Nephron (organoid): ENCODE measurements around the gene CCM2L.

Experiments used
- H3K27ac Mint-ChIP-seq, 3 experiments: 2 replicates each; pipeline ENCODE4 v1.8.0; 2020; ENCODE audit warnings: mixed read lengths in 3 of 3, mild to moderate bottlenecking in 2 of 3, moderate library complexity in 1 of 3
- H3K27me3 Mint-ChIP-seq: 2 replicates; pipeline ENCODE4 v1.8.0; 2021; ENCODE audit warnings: low read depth, mild to moderate bottlenecking, moderate library complexity, mixed read lengths
- H3K36me3 Mint-ChIP-seq: 2 replicates; pipeline ENCODE4 v1.8.0; 2020; ENCODE audit warnings: low read depth, mixed read lengths
- H3K4me1 Mint-ChIP-seq: 2 replicates; pipeline ENCODE4 v1.8.0; 2020; ENCODE audit warnings: mixed read lengths
- H3K4me3 Mint-ChIP-seq, 3 experiments: 2 replicates each; pipeline ENCODE4 v1.8.0; 2020; ENCODE audit warnings: mild to moderate bottlenecking in 3 of 3, mixed read lengths in 3 of 3, moderate library complexity in 2 of 3
- H3K9me3 Mint-ChIP-seq: 2 replicates; pipeline ENCODE4 v1.8.0; 2020; ENCODE audit warnings: mixed read lengths
- CTCF ChIP-seq, 3 experiments: fragments of 200-600 bp; sonication (generic); IDR thresholded peaks; one replicate each; pipeline ENCODE4 v1.5.0; 2021; ENCODE audit warnings: antibody characterized with exemption in 3 of 3; ENCODE audit not compliant: unreplicated experiment in 3 of 3

CCM2L gene

DNA sequence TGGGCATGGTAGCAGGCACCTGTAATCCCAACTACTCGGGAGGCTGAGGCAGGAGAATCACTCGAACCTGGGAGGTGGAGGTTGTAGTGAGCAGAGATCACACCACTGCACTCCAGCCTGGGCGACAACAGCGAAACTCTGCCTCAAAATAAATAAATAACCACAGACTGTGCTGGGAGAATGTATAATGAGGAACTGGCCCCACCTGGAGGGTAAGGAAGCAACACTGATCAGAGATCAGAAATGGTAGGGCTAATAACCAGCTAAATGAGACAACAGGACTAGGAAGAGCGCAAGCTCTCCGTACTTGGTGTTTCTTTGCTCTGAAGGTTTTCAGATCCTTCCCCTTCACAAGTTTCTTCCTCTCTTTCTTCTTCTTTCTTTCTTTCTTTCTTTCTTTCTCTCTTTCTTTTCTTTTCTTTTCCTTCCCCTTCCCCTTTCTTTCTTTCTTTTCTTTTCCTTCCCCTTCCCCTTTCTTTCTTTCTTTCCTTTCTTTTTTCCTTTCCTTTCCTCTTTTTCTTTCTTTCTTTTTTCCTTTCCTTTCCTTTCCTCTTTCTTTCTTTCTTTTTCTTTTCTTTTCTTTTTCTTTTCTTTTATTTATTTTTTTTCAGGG is 14.6 kb downstream of the CCM2L start:
- Mint-ChIP-seq H3K27ac (no peak overlapping the region), H3K27me3 (peaks cover 39% of the 10 kb centered on the region), H3K4me3 (no peak overlapping the region), H3K4me1 (peaks cover 13% of the 10 kb centered on the region), H3K36me3 (no peaks in the 10 kb centered on the region), H3K9me3 (no peaks in the 10 kb centered on the region)
- TF ChIP-seq CTCF (IDR thresholded peaks at IDR 0.05; ENCODE audit: unreplicated experiment in 3 of 3), result no peak

GRCh38 chr20:32027643-32028042 is 17.4 kb downstream of the CCM2L start:
- peaks cover 6% of the 10 kb centered on the region for H3K4me1 Mint-ChIP-seq
- H3K27ac Mint-ChIP-seq, result no peak overlapping the region
- H3K36me3 Mint-ChIP-seq, result no peaks in the 10 kb centered on the region
- peaks cover 16% of the 10 kb centered on the region for H3K27me3 Mint-ChIP-seq
- H3K4me3 Mint-ChIP-seq, result peak overlapping the region; percentile 26 to 66 (median 31)
- TF ChIP-seq CTCF (IDR thresholded peaks at IDR 0.05; ENCODE audit: unreplicated experiment in 3 of 3), result no peak
- no peaks in the 10 kb centered on the region for H3K9me3 Mint-ChIP-seq

GRCh38 chr20:32028647-32029372 is 18.6 kb downstream of the CCM2L start:
- H3K27me3 Mint-ChIP-seq, result peaks cover 9% of the 10 kb centered on the region
- no peak for TF ChIP-seq CTCF (IDR thresholded peaks at IDR 0.05; ENCODE audit: unreplicated experiment in 3 of 3)
- peaks cover 6% of the 10 kb centered on the region for H3K4me1 Mint-ChIP-seq
- H3K36me3 Mint-ChIP-seq, result no peaks in the 10 kb centered on the region
- H3K27ac Mint-ChIP-seq, result no peak overlapping the region
- peak overlapping the region; percentile 50 to 63 (median 53) for H3K4me3 Mint-ChIP-seq
- no peaks in the 10 kb centered on the region for H3K9me3 Mint-ChIP-seq

DNA sequence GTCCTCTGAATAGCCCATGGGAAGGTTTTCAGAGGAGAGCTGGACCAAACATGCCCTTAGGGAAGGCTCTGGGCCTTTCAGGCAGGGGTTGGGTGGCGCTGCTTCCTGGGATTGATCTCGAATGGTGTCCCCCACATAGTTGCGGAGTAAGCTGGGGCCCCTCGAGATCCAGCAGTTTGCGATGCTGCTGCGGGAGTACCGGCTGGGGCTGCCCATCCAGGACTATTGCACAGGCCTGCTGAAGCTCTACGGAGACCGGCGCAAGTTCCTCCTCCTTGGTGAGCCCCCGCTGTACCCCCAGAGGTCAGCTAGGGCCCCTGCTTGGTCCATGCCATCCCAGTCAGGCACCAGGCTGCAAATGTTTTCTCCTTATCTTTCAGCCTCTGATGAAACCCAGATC is 19.3 kb downstream of the CCM2L start:
- peaks cover 6% of the 10 kb centered on the region for H3K4me1 Mint-ChIP-seq

GRCh38 chr20:32031007-32031958 is 21.0 kb downstream of the CCM2L start:
- no peaks in the 10 kb centered on the region for H3K9me3 Mint-ChIP-seq
- peak; percentile 97 to 99 (median 99) for TF ChIP-seq CTCF (IDR thresholded peaks at IDR 0.05; ENCODE audit: unreplicated experiment in 3 of 3)
- H3K27me3 Mint-ChIP-seq, result peaks cover 28% of the 10 kb centered on the region
- peaks cover 6% of the 10 kb centered on the region for H3K4me1 Mint-ChIP-seq
- H3K4me3 Mint-ChIP-seq, result peak overlapping the region in 1 of 3 experiments; percentile 29
- H3K27ac Mint-ChIP-seq, result no peak overlapping the region
- no peaks in the 10 kb centered on the region for H3K36me3 Mint-ChIP-seq

More for the DNA sequence above, 19.3 kb downstream of the CCM2L start:
- TF ChIP-seq CTCF (IDR thresholded peaks at IDR 0.05; ENCODE audit: unreplicated experiment in 3 of 3), result no peak
- Mint-ChIP-seq H3K9me3 (no peaks in the 10 kb centered on the region), H3K4me3 (peak overlapping the region in 1 of 3 experiments; percentile 39), H3K27ac (no peak overlapping the region), H3K27me3 (peaks cover 14% of the 10 kb centered on the region), H3K36me3 (no peaks in the 10 kb centered on the region)
